GM18861 (cell line): ENCODE results near the gene SLC30A3.
A peak's percentile ranks its signal among the peaks of the same experiment; 100 is the strongest.

Source experiments
- ATAC-seq: cut with Tn5 transposase; IDR thresholded peaks from one replicate; pipeline ENCODE4 v1.9.1; 2021; ENCODE audit not compliant: unreplicated experiment

The SLC30A3 gene

GRCh38 chr2:27236136-27236535, 26.7 kb downstream of the SLC30A3 start:
- ATAC-seq: no peak

DNA sequence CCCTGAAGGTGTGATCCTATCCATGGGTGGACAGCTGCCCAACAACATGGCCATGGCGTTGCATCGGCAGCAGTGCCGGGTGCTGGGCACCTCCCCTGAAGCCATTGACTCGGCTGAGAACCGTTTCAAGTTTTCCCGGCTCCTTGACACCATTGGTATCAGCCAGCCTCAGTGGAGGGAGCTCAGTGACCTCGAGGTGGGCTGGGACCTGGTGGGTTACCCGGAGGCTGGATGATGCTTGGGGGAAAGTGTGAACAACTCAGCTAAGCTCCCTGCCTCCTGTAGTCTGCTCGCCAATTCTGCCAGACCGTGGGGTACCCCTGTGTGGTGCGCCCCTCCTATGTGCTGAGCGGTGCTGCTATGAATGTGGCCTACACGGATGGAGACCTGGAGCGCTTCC, 29.5 kb downstream of the SLC30A3 start:
- no peak for ATAC-seq

DNA sequence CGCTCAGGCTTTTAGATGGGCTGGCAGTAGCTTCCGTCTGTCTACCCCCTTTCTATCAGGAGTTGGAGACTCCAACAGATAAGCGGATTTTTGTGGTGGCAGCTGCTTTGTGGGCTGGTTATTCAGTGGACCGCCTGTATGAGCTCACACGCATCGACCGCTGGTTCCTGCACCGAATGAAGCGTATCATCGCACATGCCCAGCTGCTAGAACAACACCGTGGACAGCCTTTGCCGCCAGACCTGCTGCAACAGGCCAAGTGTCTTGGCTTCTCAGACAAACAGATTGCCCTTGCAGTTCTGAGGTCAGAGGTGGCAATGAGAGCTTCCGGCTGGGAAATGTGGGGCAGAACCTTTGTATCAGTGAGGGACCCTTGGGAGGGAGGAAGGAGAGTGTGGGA, 30.9 kb downstream of the SLC30A3 start:
- no peak for ATAC-seq

DNA sequence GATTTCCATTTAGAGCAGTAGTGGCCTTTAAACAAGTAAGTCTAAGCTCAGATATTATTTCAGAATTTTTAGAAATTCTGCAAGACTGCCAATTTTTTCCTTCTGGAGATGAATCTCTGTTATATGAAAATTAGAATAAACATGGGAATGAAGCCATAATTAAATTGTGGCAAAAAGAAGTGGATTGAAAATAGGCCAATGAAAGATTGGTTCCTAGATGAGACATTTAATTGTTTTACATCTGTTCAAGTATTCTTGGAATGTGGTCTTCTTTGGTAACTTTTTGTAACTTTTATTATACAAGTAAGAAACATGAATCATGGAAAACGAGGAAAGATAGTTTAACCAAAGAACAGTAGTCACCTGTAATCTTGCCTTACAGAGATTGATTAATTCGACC, 35.3 kb downstream of the SLC30A3 start:
- ATAC-seq: no peak

- no peak for ATAC-seq
These were observed 37.3 kb downstream of the SLC30A3 start for GRCh38 chr2:27225526-27225925.

DNA sequence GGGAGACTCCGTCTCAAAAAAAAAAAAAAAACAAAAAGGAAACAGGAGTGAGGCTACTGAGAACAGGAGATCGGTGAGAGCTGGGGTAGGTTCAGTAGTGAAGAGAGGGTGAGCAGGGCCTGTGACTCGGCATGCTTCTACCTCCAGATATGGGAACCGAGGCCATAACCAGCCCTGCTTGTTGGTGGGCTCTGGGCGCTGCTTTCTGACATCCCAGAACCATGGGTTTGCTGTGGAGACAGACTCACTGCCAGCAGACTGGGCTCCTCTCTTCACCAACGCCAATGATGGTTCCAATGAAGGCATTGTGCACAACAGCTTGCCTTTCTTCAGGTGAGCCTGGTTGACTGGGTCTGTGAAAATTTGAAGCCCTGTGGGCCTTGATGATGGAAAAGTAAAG, 39.4 kb downstream of the SLC30A3 start:
- ATAC-seq: no peak

DNA sequence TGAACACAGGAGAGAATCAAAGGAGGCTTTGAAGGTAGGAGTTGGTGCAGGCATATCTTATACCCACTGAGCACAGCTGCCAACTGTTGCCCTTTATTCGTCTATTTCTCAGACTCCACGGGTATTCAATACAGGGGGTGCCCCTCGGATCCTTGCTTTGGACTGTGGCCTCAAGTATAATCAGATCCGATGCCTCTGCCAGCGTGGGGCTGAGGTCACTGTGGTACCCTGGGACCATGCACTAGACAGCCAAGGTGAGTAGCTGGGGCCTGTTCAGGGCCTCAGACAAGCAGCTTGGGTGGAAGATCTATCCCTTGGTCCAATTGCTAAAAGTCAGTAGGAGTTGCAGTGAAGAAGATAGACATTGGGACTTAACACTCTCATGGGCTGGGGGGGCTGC, 40.4 kb downstream of the SLC30A3 start:
- ATAC-seq: no peak

- ATAC-seq: no peak
These were observed 41.7 kb downstream of the SLC30A3 start for GRCh38 chr2:27221166-27221565.

GRCh38 chr2:27220091-27220490, 42.8 kb downstream of the SLC30A3 start:
- ATAC-seq: no peak

DNA sequence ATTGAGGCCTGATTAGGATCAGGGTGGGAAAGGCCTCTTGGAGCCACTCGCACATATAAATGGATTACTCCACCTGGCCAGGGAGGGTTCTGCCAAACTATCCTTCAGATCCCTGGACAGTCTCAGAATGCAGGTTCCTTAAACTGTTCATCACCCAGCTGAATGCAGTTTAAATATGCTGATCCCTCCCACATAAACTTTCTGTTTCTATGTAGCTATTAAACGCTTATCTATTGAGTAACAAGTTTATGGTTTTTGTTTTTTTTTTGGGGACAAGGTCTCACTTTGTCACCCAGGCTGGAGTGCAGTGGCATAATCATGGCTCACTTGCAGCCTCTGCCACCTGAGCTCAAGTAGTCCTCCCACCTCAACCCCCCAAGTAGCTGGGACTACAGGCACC, 43.8 kb downstream of the SLC30A3 start:
- ATAC-seq: no peak

GRCh38 chr2:27218614-27219013, 44.2 kb downstream of the SLC30A3 start:
- ATAC-seq: no peak

DNA sequence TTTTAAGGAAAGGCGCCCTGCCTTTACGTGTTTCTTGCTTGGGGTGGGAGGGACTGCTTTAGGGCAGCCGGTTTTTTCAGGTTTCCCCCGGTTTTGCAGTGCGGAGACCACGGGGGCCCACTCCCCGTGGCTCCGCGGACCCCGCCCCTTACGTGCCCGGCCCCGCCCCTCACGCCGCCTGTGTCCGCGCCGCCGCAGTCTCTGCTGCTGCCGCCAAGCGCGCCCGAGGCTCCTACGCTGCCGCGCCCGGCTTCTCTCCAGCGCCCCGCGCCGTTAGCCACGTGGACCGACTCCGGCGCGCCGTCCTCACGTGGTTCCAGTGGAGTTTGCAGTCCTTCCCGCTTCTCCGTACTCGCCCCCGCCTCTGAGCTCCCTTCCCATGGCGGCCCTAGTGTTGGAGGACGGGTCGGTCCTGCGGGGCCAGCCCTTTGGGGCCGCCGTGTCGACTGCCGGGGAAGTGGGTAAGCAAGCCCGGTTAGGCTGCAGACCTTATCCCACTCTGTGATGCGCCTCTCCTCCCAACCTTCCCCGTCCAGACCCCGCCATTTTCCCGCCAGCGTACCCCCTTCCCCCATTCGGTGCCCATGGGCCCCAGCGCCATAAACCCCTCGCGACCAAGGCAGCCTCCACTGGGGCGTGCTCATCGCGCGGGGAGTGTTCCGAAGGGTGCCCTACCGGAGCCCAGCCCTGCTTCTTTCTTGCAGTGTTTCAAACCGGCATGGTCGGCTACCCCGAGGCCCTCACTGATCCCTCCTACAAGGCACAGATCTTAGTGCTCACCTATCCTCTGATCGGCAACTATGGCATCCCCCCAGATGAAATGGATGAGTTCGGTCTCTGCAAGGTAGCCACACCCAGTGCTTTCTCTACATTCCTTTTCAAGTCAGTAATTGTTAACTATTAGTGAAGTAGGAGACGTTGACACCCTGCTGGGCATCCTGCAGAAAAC, 45.4 kb downstream of the SLC30A3 start, which contains the start of gene CAD:
CAD (plus strand) TSS at position 197 of the 949 bp plus-strand sequence; CDS start at position 380, 183 bp downstream.
- peak; percentile 65 for ATAC-seq

- no peak for ATAC-seq
These were observed 46.3 kb downstream of the SLC30A3 start for GRCh38 chr2:27216416-27217137.

- ATAC-seq: no peak
These were observed 47.9 kb downstream of the SLC30A3 start for GRCh38 chr2:27214941-27215340.

DNA sequence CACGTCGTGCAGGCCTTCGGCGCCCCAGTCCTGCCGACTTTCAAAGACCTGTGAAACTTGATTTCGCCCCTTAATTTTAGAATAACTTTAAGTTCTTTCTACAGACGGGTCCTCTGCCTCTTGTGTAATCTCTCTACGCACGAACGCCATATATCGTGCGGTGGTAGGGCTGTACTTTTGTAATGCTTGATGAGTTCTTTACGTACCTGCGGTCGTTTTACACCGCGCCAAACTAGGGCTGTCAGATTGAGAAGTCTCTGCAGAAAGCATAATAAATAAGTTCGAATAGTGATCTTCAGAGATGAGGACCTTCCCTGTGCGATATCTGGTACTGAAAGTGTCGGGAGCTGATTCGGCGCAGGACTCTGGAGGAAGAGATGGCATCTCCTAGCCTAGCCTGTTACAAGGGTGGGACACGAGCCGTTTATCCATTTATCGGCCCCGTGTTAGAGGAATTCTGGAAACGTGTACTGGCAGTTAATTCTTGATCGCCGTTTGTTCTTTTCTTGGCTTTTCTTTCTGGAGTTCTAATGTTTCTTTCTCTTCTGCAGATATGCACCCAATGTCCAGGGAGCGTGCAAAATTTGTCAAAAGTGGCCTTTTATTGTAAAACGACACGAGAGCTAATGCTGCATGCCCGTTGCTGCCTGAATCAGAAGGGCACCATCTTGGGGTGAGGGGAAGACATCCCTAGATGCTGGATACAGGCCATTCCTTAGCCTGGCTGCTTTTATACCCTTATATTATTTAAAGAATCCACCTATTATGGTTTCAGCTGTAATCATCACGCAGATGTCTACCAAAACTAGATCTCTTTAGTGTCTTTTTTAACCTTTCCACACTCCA, 50.0 kb downstream of the SLC30A3 start:
- ATAC-seq: peak; percentile 13

- ATAC-seq: peak; percentile 55
These were observed 50.8 kb downstream of the SLC30A3 start, which contains the start of the genes ATRAID and SLC5A6 for GRCh38 chr2:27211943-27212625. Gene ATRAID, plus strand, starts transcription at chr2:27212041. Its CDS starts 328 bp downstream, at chr2:27212369. Gene SLC5A6, minus strand, starts transcription at chr2:27212268. Its CDS starts 4,618 bp downstream, at chr2:27207650.

GRCh38 chr2:27211241-27211942, 51.5 kb downstream of the SLC30A3 start:
- ATAC-seq: peak; percentile 6

- ATAC-seq: no peak
These were observed 53.0 kb downstream of the SLC30A3 start for GRCh38 chr2:27209621-27210401.
